ENCODE measurements around the gene NDUFB10.

Gene NDUFB10

DNA sequence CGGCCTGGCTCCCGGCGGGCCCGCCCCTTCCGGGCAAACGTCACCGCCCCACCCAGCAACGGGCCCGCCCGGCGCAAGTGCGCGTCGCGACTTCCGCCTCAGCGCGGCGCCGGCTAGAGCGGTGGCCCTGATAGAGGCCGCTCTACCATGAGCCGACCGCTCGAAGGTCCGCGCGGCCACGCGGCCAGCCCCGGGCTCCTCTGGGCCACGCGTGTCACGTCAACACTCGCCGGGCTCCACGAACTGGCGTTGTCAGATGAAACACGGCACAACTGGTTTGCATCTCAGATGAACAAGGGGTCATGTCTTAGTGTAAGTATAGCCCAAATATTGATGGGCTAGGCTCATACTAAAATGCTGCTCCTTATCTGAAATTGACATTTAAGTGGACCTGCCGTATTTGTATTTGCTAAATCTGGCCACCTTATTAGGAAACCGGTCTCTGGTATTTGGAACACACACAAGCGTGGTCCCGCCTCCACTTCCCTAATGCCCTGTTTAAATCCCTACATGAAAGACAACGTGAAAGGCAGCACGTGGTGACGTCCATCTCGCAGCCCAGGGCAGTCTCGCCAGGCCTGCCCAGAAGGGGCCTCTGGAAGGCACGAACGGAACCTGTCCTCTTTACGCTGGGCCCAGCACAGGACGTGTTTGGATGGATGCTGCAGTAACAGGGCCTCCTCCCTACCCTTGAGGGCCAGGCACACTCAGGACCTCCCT lies 50.6 kb downstream of the NDUFB10 start, which contains the start of gene ZNF598:
TSS of gene ZNF598 (minus strand) at position 31 of the 720 bp plus-strand sequence.
- peak; percentile 77 for DNase-seq (ENCODE audit: low read depth)
- H3K4me3 ChIP-seq (ENCODE audit: control insufficient read depth, low read depth, low read length) = peak within 1 kb of the TSS; percentile 81
- TF ChIP-seq, protein P1, sequence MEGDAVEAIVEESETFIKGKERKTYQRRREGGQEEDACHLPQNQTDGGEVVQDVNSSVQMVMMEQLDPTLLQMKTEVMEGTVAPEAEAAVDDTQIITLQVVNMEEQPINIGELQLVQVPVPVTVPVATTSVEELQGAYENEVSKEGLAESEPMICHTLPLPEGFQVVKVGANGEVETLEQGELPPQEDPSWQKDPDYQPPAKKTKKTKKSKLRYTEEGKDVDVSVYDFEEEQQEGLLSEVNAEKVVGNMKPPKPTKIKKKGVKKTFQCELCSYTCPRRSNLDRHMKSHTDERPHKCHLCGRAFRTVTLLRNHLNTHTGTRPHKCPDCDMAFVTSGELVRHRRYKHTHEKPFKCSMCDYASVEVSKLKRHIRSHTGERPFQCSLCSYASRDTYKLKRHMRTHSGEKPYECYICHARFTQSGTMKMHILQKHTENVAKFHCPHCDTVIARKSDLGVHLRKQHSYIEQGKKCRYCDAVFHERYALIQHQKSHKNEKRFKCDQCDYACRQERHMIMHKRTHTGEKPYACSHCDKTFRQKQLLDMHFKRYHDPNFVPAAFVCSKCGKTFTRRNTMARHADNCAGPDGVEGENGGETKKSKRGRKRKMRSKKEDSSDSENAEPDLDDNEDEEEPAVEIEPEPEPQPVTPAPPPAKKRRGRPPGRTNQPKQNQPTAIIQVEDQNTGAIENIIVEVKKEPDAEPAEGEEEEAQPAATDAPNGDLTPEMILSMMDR (conservative IDR thresholded peaks at IDR 0.05; ENCODE audit: control insufficient read depth, insufficient read depth, low read depth, low read length) = no peak

Data from fibroblast of mammary gland (primary cell).